HG03066 (cell line): ENCODE results near the gene N4BP2.
"Not testable (repeated sequence)": the region's sequence is repeated elsewhere in the genome, so short reads cannot be mapped to it uniquely, and the experiment has no call there.

Experiments
- ATAC-seq: cut with Tn5 transposase; IDR thresholded peaks from one replicate; pipeline ENCODE4 v1.9.1; 2021; ENCODE audit warnings: low read depth; ENCODE audit not compliant: unreplicated experiment

Gene N4BP2

GRCh38 chr4:40086421-40086820 lies 29.8 kb downstream of the N4BP2 start:
- no peak for ATAC-seq

DNA sequence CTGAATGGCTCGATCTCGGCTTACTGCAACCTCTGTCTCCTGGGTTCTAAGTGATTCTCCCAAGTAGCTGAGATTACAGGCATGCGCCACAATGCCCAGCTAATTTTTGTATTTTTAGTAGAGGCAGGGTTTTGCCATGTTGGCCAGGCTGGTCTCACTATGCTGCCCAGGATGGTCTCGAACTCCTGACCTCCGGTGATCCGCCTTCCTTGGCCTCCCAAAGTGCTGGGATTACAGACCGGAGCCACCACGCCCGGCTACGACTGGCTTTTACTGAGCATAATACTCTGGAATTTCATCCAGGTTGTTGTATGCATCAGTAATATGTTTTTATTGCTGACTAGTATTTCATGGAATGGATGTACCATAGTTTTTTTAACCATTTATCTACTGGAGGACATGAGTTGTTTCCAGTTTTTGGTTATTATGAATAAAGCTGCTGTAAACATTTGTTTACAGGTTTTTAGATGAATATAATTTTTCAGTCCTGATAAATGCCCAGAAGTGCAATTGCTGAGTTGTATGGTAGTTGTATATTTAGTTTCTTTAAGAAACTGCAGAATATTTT lies 31.2 kb downstream of the N4BP2 start:
- ATAC-seq: no peak

DNA sequence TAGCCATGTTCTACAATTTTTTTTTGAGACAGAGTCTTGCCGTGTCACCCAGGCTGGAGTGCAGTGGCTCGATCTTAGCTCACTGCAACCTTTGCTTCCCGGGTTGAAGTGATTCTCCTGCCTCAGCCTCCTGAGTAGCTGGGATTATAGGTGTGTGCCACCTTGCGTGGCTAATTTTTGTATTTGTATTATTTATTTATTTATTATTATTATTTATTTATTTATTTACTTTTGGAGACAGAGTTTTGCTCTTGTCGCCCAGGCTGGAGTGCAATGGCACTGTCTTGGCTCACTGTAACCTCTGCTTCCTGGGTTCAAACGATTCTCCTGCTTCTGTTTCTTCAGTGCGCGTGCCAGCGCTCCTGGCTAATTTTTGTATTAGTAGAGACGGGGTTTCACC lies 36.8 kb downstream of the N4BP2 start:
- not testable (repeated sequence) for ATAC-seq

DNA sequence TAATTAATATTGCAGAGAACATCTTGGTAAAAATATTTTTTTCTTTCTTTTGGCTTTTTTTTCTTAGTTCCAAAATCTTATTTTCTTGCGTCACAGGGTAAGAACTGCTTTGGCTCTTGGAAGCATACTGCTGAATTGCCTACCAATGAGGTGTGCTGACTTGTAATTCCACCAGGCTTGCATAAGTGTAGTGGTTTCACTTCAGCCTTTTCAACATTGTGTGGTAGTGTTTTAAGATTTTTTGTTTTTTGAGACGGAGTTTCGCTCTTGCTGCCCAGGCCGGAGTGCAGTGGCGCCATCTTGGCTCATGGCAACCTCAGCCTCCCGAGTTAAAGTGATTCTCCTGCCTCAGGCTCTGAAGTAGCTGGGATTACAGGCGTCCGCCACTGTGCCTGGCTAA lies 42.4 kb downstream of the N4BP2 start:
- ATAC-seq: no peak

DNA sequence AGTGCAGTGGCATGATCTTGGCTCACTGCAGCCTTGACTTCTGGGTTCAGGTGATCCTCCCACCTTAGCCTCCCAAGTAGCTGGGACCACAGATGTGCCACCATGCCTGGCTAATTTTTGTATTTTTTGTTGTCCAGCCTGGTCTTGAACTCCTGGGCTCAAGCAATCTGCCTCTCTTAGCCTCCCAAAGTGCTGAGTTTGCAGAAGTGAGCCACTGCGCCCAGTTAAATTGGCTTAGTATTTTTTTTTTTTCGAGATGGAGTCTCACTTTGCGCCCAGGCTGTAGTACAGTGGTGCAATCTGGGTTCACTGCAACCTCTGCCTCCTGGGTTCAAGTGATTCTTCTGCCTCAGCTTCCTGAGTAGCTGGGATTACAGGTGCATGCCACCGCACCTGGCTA lies 50.5 kb downstream of the N4BP2 start:
- ATAC-seq: not testable (repeated sequence)

DNA sequence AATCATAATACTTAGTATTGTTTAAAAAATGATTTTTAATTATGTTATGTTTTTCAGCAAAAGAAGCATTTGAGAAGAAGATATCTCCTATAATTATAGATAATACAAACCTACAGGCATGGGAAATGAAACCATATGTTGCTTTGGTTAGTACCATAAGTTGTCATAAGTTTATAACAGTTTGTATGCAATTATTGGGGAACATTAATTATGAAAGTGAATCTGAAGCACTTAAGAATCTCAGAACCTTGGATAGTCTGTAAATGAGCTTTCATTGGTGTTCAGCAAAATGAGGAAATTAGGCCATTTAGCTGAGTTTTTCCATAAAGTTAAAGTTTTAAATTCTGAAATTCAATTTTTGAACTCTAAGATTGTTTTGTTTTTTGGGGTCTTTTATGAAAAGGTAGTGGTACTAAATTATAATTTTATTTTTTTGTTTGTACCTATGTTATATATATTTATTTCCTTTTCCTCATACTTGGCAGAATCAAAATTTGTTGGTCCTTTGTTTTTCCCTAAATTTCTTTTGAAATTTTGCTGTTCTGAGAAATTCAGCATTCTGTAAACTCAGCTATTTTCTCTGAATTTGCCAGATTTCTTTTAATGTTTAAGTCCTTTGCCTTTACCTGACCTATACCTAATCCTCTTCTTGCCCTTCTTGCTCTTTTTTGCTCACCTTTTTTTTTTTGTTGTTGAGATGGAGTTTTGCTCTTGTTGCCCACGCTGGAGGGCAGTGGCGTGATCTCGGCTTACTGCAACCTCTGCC lies 55.6 kb downstream of the N4BP2 start:
- ATAC-seq: no peak

GRCh38 chr4:40114206-40114605 lies 57.6 kb downstream of the N4BP2 start:
- ATAC-seq: no peak

- ATAC-seq: no peak
Measured at GRCh38 chr4:40118861-40119260, 62.2 kb downstream of the N4BP2 start.

- ATAC-seq: no peak
Measured at GRCh38 chr4:40119344-40119743, 62.7 kb downstream of the N4BP2 start.

DNA sequence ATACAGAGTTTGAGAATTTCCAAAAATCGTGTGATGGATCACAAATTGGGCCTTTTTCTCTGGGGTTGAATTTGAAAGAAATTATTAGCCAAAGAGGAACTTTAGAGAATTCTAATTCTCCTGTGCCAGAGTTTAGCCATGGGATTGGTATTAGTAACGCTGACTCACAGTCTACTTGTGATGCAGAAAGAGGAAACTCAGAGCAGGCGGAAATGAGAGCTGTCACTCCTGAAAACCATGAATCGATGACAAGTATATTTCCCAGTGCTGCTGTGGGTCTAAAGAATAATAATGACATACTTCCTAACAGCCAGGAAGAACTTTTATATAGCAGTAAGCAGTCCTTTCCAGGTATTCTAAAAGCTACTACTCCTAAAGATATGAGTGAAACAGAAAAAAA lies 64.9 kb downstream of the N4BP2 start:
- ATAC-seq: no peak

DNA sequence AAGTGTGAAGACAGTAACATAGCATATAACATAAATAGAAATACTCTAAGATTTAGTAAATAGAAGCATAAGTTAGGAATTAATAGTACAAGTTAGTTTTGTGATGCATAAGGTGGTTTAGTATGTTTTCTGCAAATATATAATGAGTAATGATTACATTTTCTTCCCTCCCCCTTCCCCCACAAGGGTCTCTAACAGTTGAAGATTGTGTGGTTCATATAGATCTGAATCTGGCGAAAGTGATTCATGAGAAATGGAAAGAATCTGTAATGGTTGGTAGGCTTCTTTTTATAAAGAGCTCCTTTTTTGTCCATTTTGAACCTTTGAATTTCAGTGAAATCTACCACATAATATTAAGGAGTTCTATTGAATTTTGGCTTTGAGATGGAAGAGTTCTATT lies 66.3 kb downstream of the N4BP2 start:
- ATAC-seq: no peak

DNA sequence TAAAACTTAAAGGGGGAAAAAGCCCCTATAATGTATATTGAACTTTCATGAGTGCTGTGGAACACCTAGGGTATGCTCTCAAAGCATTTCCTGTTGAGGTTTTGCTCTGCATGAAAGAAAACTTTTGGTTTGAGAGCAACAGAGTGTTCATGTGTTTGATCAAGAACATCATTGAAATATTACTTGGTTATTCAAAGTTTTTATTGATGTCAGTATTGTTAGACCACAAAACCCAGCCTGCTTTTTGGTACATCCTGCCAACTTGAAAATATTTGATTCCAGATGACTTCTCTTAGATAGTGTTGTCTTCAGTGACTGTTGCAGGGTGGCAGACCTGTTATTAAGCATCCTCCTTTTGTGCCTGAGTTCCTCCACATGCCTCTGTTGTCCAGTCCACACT lies 68.0 kb downstream of the N4BP2 start:
- ATAC-seq: no peak

DNA sequence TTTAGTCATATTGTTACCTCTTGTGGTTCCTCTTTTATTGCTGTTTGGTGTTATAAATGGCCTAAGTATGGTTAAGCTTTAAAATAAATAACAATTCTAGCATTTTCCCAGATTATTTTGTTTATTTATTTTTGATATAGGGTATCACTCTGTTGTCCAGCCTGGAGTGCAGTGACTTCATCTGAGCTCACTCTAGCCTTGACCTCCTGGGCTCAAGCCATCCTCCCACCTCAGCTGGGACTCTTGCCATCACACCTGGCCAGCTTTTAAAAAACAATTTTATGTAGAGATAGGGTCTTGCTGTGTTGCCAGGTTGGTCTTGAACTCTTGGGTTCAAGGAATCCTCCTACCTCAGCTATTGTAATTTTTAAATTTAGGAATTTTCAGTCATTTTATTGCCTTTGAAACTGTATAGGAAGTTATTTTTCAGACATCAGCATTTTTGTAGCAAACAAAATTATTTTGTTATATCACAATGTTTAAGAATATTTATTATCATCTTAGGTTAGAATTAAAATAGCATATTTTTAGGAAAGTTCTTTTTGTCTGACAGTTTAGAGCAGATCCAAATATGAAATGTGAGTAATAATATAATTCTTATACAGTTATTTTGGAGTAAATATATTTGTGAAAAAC lies 73.9 kb downstream of the N4BP2 start:
- ATAC-seq: no peak

GRCh38 chr4:40132816-40133215 lies 76.2 kb downstream of the N4BP2 start:
- ATAC-seq: no peak

DNA sequence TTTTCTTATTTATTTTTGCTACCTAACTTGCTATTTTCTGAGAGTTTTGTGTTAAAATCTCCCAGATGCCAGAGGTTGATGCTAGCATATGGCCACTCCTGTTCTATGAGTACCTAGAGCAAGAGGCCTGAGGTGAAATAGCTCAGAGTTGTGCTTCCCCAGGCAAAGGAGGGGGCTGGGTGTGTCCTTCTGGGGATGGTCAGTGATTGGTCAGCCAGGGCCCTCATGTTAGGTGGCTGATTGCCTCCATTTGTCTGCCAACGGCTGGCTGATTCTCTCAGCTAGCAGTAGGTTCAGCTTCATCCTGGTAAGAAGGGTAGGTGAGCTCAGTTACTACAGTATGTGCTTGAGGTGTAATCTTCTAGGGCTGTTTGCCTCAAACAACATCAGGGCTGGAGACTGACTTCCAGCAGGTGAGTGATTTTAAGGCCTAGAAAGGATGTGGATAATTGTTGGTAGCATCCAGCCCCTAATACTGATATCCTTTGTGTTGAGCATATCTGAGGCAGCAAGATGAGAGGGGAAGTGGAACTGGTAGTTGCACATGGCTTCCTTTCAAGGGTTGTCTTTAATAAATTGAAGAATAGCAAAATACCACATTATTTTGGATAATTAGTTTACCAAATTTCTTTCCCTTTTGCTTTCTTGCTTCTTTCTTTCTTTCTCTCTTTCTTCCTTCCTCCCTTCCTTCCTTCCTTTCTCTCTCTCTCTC lies 77.7 kb downstream of the N4BP2 start:
- no peak for ATAC-seq

DNA sequence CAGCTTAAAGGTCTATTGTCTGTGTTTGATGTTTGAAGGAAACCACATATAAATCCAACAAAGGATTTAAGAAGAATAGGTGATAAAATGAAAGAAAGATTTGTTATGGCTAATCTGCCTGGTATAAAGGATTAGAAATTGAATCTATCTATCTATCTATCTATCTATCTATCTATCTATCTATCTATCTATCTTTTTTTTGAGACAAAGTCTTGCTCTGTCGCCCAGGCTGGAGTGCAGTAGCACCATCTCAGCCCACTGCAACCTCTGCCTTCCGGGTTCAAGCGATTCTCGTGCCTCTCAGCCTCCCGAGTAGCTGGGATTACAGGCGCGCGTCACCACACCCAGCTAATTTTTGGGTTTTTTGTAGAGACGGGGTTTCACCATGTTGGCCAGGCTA lies 79.6 kb downstream of the N4BP2 start:
- ATAC-seq: not testable (repeated sequence)

- no peak for ATAC-seq
Measured at GRCh38 chr4:40140196-40140595, 83.5 kb downstream of the N4BP2 start.

- ATAC-seq: not testable (repeated sequence)
Measured at GRCh38 chr4:40140597-40140996, 83.9 kb downstream of the N4BP2 start.

GRCh38 chr4:40143926-40144508 lies 87.4 kb downstream of the N4BP2 start:
- ATAC-seq: no peak

GRCh38 chr4:40144716-40145115 lies 88.1 kb downstream of the N4BP2 start:
- ATAC-seq: no peak

- ATAC-seq: not testable (repeated sequence)
Measured at GRCh38 chr4:40147490-40147889, 90.8 kb downstream of the N4BP2 start.
